SK-N-DZ (cell line): Measurements from ENCODE around the gene IRF4.

Source experiments
- DNase-seq: peaks from one replicate; pipeline ENCODE4 v3.0.0-alpha.2; 2015; ENCODE audit warnings: low spot score

Gene IRF4

DNA sequence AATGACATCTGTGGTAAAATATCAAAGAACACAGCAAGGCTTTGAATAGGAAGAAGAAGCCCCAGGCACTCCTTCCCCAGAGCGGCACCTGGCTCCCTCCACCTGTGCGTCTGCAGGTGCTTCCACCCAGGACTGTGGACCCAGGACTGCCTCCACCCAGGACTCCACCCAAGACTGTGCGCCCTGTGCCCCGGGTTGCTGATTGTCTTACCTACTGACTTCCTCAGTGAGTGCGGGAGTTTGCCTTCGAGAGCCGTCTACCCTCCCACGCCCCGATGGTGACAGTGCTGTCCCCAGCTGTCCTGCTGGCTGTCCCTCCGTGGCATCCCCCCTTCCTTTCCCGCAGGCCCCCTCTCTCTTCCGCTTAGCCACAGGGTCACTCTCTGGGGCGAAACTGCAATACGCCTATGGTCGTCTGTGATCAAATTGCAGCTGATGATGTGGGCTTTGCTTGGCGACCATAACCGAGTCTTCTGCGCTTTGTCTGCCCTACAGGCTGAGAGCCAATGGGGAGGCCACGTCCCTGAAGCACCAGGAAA is 52.1 kb downstream of the IRF4 start:
- DNase-seq, result no peak

DNA sequence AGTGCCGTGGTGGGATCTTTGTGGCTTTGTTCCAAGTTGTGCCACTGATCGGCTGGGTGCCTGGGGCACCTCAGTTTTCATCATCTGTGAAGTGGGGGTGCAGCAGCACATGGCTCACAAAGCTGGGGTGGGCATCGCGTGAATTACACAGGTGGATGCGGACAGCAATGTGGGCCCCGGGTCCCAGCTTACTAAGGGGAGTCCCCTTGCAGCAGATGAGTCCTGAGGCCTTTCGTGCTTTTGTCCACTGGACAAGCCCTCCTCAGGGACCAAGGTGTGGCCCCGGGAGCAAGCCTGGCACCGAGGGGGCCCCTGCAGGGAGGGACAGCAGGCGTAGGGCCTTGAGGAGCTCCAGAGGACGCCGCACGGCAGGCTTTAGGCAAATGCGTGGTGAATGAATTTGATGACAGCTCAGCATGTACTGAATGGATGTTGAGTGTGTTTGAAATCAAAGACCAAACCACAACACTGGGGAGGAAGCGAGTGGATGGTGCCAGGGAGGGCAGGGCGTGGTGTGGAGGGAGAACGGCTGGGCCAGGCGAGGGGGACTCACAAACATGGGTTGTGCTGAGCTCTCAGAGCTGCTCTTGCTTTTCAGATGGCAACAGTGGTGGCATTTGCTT is 53.2 kb downstream of the IRF4 start:
- DNase-seq, result no peak

DNA sequence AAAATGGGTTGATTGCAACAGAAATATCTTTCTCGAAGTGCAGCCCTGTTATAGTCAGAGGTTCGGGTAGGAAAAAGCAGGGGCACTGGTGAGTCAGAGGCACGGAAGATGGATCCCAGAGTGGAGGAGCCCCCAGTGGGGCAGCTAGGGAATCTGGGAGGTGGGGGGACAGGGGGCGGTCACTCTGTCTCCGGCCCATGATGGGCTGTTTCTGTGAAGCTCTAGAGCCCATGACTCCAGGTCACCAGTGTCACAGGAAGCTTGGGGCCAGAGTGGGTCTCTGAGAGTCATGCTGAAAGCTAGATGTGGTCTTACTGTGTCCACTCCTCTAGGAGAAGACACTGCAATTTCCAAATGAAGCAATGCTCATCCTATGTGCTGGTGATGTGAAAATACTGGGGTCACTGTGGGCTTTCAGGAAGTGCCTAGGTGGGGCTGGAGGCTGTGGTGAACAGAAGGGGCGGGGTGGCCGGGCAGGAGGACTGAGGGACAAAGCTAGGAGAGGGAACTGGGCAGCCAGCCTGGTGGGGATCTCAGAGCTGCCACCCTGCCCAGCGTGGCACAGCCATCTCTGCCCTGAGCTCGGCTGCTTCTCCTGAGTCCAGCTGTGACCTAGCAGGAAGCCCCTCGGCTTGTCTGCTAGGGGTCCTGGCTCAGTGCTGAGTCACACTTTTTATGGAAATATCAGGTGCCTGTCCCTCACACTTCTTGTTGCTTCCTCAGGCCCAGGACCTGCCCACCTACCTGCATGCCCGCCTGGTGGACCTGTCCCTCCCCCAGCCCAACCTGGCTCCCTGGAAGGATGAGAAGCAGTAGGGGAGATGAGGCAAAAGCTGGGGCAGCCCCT is 54.2 kb downstream of the IRF4 start:
- DNase-seq, result no peak

- DNase-seq, result no peak
These were observed 55.1 kb downstream of the IRF4 start for GRCh38 chr6:446418-447366.

DNA sequence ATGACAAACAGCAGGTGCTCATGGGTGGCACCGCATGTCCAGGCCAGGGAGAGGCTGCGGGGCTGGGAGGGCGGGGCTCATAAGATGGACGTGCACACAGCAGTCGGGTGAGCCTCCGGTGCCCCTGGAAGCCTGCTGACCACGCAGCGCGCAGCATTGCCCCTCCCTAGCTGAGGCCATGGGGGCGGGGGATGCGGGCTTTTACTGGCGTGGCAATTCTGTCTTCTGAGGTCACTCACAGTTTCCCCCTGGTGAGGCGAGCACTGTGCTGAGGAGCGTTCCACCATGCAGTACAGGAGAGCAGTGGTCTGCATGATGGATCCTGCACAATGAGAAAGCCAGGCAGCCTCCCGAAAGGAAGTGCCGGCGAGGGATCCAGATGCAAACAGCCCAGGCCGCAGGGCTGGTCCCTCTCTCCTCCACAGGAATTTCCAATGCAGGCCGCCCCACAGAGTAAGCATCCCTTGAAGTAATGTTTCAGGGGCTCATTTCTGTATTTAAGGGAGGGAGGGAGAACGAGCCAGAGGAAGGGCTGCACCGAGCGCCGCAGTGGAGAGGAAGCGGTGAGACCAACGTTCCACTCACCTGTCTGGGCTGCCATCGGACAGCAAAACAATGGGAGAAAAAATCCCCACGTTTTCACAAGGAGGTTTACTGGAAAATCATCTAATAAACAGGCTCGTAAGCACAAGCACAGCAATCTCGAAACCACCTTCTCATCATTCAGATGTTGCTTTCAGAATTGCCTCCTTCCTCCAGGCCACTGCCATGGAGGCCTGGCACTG is 56.0 kb downstream of the IRF4 start:
- DNase-seq, result no peak

GRCh38 chr6:448296-449056 is 56.9 kb downstream of the IRF4 start:
- DNase-seq, result no peak

DNA sequence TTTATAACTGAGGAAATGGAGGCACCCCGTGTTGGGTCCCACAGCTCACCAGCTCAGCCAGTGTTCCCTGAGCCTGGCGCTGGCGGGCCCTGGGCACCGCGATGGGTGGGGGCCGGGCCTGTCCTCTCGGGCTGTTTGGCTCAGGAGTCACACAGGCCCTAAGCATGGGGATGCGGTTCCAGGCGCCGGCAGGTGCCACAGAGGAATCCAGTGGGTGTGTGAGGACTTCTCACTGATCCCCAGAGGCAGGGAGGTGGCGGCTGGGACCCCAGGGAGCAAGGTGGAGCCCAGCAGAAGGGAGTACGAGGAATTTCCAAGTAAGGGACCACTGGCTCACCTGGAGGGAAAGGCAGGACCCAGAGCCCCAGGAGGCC is 57.5 kb downstream of the IRF4 start:
- no peak for DNase-seq

DNA sequence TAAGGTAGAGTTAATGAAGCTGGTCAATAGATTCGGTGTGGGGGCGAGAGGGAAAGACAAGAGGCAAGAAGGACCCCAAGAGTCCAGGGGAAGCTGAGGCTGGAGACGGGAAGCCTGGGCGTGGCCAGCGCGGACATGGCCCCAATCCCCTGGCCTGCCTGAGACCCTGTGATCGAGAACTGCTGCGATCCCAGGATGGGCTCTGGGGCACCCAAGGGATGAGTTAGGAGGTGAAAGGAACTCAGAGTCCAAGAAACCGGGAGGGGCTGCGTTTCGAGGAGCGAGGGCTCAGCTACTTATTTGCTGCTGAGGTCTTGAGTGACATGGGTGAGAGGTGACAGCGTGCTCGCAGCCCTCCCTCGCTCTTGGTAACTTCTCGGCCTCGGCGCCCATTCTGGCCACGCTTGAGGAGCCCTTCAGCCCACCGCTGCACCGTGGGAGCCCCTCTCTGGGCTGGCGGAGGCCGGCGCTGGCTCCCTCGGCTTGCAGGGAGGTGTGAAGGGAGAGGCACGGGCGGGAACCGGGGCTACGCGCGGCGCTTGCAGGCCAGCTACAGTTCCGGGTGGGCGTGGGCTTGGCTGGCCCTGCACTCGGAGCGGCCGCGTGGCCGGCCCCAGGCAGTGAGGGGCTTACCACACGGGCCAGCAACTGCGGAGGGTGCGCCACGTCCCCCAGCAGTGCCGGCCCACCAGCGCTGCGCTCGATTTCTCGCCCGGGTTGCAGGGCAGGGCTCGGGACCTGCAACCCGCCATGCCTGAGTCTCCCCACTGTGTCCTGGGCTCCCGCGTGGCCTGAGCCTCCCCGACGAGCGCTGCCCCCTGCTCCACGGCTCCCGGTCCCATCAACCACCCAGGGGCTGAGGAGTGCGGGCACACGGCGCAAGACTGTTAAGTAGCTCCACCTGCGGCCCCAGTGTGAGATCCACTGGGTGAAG is 58.2 kb downstream of the IRF4 start:
- no peak for DNase-seq

DNA sequence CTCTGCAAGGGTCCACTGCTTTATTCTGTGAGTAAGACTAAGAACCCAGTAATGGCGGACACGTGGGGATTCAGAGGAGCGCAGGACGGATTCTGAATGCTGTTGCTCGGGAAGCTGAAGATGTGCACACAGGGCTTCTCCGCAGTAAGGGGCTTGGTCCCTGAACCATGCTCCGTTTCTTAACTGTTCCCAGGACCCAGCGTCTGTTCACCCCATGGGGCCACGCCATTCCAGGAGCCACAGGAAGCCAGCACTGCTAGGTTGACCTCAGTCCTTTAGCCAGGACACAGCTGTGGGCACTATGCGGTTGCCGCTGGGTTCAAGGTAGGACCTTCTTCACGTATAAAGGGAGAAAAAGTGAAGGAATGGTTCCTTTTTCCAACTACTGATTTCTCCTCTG is 59.8 kb downstream of the IRF4 start:
- no peak for DNase-seq

- no peak for DNase-seq
These were observed 60.3 kb downstream of the IRF4 start for GRCh38 chr6:451847-452246.

DNA sequence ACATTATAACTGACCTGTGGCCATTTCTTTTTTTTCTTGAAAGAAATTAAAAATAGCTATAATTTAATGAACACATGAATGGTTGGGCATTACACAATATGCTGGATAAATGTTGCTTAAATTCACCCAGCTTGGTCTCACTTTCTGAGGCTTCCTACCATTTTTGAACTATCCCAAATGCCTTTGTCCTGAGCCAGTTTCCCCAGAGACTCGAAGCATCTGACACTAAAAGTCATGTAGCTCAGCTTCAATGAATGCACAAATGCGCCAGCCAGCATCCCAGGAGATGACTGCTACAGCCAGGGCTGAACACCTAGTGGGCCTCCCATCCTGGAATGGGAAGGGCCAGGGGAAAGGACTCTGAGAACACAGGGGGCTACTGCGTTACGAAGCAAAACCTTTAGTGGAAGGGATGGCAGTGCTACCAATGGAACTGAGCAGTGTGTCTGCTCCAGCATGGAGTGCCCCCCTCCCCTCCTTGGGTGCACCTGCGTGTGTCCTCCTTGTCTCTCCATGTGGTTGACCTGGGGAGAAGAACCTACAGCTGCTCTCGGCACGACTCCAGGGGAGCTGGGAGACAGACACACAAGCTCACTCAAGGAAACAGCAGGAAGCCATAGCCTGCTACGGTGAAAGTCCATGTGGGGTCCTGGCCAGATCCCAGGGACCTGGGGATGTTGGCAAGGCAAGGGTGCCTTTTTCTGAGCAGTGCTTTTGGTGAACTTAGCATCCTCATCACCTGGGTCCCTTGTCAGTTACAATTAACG is 60.9 kb downstream of the IRF4 start:
- DNase-seq, result no peak

DNA sequence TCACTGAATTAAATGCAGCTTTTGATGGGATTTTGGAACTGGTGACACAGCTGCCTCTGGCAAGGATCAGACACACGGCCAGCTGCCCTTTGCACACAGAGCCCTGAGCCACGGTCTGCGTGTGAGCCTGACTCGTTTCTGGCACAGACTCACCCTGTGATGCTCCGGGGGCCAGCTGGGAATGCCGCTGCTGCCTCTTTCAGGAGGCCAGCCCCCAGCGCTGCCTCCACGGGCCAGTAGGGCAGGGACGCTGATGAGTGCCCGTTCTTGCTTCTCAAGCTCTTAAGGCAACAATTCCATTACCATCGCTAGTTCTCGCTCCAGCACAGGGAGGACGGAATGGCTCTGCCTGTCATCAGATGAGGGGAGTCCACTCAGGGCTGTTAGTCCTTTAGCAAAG is 61.6 kb downstream of the IRF4 start:
- DNase-seq, result no peak

DNA sequence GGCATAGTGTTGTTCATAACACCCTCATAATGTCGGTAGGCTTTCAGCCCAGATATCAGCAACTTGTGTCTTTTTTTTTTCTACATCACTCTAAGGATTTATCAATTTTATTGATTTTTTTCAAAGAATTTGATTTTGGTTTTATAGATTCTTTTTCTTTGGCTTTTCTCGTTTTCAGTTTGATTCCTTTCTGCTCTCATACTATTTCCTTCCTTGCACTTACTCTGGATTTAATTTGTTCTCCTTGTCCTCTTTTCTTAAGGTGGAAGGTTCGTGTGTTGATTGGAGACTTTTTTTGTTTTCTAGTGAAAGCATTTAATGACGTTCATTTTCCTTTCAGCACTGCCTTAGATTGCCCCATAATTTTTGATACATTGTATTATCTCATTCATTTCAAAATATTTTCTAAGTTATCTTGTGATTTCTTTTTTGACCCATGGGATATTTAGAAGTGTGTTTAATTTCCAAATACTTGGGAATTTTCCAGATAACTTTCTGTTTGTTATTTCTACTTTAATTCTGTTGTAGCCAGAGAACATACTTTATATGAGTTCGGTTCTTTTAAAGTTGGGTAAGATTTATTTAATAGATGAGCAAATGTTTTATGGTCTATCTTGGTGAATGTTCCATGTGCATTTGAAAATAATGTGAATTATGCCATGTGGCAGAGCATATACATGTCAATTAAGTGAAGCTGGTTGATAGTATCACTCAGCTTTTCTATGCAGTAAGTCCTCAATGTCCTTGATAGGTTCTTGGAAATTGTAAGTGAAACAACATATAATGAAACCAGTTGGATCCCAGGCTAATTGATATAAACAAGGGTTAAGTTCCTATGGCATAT is 62.8 kb downstream of the IRF4 start:
- no peak for DNase-seq

DNA sequence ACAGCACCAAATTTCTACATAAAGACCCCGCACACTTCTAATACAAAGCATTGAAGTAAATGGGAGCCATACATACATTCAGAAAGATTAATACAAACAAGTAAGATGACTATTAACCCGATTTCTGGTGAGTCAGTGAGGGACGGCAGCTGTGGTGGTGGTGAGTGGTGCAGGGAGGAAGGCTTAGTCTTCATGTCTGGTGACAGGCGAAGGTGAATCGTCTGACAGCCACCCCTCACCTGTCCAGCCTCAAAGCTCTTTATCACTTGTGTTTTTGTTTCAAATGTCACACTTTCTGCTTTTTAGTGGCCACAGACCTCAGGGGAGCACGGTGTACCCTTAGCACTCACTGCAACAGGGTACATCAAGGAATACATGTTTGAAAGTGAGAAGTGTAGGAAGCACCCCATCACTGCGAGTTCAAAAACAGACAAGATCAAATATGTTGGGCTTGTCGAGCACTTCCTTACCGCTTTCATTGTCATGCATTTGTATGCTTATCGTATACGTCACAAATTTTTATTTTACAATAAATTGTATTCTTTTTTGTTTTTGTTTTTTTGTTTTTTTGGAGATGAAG is 63.5 kb downstream of the IRF4 start:
- DNase-seq, result no peak

DNA sequence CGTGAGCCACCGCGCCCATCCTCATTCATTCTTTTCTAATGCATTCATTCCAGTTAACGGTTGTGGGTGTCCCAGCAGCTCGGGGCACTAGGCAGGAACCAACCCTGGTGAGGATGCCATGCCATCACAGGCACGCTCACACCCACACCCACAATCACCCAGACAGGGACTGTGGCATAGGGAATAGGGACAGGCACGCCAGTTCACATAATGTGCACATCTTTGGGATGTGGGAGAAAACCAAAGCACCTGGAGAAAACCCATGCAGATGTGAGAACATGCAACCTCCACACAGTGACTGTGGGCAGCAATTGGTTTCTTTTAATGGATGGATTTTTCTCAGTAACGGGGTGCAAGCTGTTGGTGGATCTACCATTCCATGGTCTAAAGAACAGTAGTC is 64.3 kb downstream of the IRF4 start:
- no peak for DNase-seq

DNA sequence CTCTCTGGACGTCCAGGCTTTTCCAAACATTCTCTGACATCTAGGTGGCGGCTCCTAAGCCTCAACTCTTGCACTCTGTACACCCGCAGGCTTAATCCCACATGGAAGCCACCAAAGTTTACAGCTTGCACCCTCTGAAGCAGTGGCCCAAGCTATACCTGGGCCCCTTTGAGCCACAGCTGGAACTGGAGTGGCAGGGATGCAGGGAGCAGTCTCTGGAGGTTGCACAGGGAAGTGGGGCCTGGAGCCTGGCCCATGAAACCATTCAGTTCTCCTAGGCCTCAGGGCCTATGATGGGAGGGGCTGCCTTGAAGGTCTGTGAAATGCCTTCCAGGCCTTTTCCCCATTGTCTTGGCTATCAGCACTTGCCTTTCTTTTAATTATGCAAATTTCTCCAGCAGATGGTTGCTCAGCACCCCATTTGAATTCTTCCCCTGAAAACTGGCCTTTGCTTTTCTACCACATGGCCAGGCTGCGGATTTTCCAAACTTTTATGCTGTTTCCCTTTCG is 64.9 kb downstream of the IRF4 start:
- DNase-seq, result no peak

DNA sequence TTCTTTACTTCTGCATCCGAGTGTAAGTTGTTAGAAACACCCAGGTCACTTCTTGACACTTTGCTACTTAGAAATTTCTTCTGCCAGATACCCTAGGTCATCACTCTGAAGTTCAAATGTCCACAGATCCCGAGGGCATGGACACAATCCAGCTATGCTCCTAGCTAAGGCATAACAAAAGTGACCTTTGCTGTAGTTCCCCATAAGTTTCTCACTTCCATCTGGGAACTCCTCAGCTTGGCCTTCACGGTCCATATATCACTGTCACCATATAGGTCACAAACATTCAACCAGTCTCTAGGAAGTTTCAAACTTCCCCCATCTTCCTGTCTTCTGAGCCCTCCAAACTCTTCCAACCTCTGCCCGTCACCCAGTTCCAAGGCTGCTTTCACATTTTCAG is 65.3 kb downstream of the IRF4 start:
- DNase-seq, result no peak
